ENCODE data around the gene CDC42BPA.

DNA sequence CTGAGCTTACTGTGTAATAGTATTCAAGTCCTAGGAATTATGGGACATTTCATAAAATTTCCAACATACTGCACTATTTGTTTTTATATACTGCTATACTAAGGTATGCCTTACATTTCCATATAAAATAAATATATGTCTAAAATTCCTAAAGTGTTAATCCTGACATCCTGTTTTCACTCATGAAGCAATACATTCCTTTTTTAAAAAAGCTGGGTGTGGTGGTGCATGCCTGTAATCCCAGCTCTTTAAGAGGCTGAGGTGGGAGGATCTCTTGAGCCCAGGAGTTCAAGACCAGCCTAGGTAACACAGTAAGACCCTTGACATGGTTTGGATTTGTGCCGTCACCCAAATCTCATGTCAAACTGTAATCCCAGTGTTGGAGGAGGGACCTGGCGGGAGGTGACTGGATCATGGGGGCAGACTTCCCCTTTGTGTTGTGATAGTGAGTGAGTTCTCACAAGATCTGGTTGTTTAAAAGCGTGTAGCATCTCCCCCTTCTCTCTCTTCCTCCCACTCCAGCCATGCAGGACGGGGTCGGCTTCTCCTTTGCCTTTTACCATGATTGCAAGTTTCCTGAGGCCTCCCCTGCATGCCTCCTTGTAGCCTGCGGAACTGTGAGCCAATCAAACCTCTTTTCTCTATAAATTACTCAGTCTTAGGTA, 5.8 kb downstream of the CDC42BPA start:
- TF ChIP-seq EZH2phosphoT487 (IDR thresholded peaks at IDR 0.05; ENCODE audit: borderline replicate concordance, low read length): no peak
- TF ChIP-seq CTCF (conservative IDR thresholded peaks at IDR 0.05; ENCODE audit: low read depth, low read length): no peak
